A673 (cell line): Measurements from ENCODE around the gene THBS3.

Source experiments
- EZH2 ChIP-seq: fragments of 200-600 bp; sonication (generic); IDR thresholded peaks from 2 replicates; pipeline ENCODE4 v1.6.1; 2017; ENCODE audit warnings: borderline replicate concordance, low read depth, mild to moderate bottlenecking, mixed read lengths, antibody characterized with exemption, low read length; ENCODE audit not compliant: poor library complexity, severe bottlenecking
- TF ChIP-seq, protein P1 (sequence below): fragments of 300-800, 200-600 bp; sonication (generic); conservative IDR thresholded peaks from 2 replicates; pipeline ENCODE4 v1.5.1; 2017; ENCODE audit warnings: low read depth, mild to moderate bottlenecking, antibody characterized with exemption, low read length, moderate library complexity, mixed read lengths

DNA sequence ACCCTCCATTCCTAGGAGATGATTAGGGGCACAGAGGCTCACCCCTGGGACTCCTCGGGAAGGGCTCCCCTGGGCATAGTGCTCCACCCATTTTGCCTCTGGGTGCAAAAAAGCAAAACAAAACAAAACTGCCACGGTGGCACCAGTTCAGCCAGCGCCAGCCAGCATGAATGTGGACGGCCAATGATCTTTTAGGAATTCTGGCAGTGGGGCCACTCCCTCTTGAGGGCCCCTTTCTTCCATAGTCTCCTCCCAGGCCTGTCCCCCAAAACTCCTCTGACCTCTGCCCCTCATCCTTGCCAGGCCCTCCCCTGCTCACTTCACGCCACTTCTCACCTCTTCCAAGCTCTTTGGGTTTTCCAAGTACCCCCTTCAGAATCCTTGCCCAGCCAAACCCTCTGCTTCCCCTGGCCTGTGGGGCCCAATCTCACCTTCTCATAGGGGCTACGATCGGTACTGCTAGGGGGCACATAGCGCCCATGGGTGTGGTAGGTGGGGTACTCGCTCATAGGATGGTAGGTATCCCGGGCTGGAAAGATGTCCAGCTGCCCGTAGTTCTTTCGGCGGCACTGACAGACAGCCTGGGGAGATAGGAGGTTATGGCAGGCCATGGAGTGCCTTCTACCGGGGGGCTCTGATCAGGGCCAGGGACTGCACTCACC lies 20.8 kb downstream of the THBS3 start:
- TF ChIP-seq, protein P1, sequence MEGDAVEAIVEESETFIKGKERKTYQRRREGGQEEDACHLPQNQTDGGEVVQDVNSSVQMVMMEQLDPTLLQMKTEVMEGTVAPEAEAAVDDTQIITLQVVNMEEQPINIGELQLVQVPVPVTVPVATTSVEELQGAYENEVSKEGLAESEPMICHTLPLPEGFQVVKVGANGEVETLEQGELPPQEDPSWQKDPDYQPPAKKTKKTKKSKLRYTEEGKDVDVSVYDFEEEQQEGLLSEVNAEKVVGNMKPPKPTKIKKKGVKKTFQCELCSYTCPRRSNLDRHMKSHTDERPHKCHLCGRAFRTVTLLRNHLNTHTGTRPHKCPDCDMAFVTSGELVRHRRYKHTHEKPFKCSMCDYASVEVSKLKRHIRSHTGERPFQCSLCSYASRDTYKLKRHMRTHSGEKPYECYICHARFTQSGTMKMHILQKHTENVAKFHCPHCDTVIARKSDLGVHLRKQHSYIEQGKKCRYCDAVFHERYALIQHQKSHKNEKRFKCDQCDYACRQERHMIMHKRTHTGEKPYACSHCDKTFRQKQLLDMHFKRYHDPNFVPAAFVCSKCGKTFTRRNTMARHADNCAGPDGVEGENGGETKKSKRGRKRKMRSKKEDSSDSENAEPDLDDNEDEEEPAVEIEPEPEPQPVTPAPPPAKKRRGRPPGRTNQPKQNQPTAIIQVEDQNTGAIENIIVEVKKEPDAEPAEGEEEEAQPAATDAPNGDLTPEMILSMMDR, result no peak
- TF ChIP-seq EZH2, result no peak
